HG02678 (cell line): ENCODE results near the gene PDE8B.

Experiments
- ATAC-seq: cut with Tn5 transposase; IDR thresholded peaks from one replicate; pipeline ENCODE4 v1.9.1; 2021; ENCODE audit warnings: mild to moderate bottlenecking, moderate library complexity; ENCODE audit not compliant: unreplicated experiment

The PDE8B gene, protein sequence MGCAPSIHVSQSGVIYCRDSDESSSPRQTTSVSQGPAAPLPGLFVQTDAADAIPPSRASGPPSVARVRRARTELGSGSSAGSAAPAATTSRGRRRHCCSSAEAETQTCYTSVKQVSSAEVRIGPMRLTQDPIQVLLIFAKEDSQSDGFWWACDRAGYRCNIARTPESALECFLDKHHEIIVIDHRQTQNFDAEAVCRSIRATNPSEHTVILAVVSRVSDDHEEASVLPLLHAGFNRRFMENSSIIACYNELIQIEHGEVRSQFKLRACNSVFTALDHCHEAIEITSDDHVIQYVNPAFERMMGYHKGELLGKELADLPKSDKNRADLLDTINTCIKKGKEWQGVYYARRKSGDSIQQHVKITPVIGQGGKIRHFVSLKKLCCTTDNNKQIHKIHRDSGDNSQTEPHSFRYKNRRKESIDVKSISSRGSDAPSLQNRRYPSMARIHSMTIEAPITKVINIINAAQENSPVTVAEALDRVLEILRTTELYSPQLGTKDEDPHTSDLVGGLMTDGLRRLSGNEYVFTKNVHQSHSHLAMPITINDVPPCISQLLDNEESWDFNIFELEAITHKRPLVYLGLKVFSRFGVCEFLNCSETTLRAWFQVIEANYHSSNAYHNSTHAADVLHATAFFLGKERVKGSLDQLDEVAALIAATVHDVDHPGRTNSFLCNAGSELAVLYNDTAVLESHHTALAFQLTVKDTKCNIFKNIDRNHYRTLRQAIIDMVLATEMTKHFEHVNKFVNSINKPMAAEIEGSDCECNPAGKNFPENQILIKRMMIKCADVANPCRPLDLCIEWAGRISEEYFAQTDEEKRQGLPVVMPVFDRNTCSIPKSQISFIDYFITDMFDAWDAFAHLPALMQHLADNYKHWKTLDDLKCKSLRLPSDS

DNA sequence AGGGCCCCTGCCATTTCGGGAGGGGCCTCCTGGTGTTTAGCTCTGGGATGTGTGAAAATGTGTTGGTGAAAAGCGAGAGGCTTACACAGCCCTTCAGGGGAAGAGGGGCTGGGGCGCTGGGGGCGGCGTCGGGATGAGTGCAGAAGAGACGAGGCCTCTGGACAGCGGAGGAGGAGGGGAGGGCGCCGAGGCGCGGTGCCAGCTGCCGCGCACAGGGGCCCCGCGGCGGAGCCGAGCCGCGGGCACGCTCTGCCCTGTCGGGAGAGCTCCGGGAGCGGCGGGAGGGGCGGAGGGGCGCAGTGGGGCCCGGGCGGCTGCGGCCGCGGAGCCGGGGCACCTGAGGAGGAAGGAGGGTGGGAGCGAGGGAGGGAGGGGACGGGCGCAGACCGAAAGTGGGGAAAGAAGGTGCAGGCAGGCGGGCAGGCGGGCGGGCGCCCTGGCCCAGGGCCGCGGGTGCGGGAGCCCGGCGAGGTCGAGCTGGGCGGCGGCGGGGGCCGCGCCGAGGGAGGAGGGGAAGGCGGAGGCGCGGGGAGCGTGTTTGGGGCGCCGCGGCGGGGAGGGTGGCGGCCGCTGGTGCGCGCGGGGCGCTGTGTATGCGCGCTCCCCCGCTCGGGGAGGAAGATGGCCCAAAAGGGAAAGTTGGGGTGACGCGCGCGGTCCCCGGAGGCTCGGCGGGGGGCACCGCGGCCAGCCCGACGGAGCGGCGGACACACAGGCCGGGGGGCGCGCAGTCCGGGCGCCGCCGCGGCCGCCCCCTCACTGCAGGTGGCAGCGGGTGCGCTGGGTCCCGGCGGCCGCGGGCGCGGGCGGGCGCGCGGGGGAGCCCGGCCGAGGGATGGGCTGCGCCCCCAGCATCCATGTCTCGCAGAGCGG, at the start of gene PDE8B:
PDE8B (plus strand) TSS at position 590 of the 873 bp plus-strand sequence; CDS start at position 836, 246 bp downstream.
- no peak for ATAC-seq

DNA sequence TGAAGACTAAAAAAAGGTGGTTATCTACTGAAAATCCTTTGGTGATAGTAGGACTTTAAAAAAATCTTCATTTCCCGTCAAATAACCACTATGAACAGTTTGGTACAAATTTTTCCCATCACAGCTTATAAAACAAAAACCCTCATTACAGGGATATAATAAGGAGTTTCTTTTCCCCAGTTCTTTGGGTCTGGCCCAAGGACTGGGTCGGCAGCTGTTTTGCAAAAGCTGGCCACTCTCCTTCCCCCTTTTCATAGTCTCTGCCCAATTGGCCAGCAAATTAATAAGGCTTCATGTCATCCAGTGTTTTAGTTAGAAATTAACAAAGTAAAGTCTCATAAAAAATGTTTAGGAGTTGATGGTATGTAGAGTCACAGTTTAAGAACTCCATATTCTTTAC, 47.0 kb upstream of the PDE8B start:
- no peak for ATAC-seq

DNA sequence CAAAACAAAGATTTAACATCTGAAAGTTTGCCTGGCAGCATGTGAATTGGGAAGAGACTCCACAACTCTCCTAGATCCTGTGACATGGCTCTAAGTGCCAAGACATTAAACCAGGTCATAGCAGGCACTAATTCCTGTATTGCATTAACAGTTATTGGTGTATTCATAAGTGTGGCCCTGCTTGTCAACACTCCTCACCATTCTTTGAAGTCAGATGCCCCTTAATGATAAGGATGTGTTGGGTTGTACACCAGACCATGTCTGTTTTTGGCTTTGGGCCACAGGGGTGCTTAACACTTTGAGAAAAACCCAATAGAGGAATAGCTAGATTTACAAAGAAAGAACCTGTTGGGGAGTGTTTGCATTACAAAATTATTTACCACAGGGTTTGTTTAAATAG, 43.4 kb upstream of the PDE8B start:
- no peak for ATAC-seq

DNA sequence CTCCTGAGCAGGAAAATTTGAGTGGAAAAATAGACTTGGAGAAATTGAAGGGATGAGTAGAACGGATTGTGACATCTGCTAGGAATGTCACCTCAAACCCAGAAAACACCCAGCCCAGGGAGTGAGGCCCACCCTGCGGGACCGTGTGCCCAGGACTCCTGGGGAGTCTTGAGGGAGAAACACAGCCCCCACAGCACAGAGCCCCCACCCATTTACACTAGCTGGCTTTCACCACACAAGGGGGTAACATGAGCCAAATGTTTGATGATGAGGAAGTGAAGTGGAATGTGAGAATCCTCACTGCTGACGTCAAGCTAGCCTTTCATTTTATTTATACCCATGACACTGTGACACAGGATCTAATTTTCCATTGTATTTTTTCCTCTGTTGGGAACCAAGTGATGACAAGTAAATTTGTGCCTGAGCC, 42.8 kb upstream of the PDE8B start:
- ATAC-seq: no peak

DNA sequence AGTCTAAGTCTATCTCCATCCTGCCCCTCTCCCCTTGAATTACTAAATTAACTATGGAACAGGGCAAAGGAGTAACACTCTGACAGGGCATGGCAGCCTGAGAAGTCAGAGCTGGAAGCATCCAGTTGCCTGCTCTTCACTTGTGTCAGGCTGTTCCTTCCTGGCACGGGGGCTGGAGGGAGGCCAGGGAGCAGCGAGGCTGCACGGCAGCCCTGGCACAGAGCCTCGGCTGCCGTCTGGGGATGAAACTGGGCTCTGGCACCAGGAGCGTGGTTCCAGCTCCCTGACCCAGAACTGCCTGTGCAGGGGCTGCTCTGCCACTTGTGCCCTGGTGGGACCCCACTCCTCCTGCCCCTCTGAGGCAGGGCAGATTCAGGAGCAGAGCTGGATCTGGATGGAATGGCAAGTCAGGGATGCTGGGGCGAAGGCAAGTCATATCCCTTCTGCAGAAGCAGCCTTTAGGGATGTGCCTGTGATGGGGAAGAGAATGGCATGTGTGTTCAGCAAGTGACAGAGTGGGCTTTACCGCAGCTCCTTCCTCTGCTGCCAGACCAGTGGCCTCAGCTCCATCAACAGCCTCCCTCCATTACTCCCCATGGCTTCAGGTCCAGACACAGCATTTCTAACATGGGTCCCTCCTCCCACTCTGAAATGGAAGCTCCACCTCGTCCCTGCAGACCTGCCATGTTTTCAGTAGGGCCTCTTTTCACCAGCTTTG, 42.2 kb upstream of the PDE8B start:
- no peak for ATAC-seq

DNA sequence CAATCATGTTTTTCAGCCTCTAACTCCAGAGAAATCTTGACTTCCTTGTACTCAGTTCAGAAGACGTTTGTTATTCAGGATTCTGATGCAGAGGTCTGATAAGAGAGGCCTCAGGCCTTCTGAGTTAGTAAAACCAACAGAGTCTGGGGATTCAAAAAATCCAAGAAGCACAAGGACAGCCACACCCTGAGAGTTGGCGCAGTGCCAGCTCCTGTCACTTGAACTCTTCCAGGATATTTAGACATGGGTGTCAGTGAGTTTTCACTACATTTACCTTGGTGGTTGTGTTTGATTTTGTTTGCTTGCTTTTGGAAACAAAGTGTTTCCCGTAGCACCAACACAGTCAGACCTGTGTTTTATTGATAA, 41.6 kb upstream of the PDE8B start:
- ATAC-seq: no peak

DNA sequence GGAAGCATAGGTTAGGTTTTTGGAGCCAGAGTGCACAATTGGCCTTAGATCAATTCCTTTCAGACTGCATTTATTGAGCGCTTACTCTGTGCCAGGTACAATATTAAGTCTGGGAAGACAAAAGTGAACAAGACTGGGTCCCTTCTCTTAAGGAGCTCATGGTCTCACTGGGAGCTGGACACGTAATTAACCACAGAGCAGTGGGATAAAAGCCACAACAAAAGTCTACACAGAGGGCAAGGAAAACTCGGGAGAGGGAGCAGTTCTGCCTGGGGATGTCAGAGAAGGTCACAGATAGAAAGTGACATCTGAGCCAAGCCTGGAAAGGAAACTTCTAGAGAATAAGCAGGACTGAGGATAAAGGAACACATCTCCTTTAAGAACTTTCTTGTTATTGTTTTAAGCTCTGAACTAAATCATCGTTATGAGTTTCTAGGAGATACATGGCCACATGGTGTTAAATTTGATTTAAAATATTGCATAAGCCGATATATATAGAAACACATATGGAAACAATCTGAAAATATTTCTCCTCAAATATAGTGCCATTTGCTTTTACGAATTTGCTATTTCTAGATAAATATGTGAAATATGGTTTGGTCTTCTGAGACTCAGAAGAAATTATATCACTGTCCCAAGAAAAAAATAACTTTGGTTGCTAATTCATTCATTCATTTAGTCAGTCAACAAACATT, 40.1 kb upstream of the PDE8B start:
- ATAC-seq: no peak

DNA sequence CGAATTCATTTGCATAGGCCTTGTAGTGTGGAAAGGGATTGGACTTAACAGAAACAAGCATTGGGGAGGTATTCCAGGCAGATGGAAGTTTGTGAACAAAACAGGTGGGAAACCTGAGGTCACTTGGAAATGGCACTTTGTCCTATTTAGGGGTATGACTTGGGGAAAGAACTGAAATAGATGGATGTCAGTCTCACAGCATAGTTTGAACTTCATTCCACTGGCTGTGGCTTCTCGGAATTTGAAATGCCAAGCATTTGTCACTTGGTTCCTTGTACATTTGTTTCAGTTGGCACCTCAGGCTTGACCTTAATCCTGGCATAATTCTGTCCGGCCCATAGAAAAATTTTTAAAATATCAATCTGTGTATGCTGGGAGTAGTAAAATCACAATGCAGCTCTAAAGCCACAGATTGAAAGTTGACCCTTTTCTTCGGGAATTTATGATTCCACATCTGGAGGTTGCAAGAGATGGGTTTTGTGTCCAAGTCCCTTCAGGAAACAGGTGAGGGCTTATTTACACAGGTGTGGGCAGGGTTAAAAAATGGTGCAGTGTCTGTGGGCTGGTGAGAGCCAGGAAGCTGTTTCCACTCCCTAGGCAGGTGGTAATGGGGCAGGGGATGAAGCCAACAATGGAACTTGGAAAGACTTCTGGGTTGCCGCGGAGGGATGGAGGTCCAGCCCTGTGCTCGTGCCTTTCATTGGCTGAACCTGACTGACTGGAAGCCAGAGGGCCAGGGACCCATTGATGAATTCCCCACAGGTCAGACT, 39.2 kb upstream of the PDE8B start:
- no peak for ATAC-seq

DNA sequence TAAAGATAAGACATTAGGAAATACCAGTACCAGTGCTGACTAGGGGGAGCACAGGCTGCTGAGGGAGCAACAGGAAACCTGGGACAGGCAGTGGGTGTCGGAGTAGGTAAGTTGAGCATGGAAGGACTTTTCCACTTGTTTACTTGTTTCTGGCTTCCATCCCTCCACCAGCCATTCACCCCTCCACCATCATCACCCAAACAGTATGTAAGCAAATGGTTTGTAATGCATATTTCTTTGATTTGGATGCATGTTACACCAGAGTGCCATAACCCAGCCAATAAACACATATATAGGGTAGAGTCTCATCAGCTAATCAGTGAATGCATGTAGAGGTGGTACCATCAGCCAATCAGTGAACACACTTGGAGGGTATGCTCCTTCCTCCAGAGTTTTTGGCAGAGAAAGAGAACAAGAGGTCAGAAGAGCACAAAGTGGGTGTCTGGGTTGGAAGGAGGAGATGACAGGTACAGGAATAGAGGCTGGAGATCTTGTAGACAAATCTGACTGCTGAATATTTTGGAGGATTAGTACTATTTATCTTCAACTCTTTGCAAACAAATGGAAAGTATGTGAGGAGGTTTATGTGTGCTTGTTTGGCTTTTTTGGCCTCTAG, 37.7 kb upstream of the PDE8B start:
- ATAC-seq: no peak

DNA sequence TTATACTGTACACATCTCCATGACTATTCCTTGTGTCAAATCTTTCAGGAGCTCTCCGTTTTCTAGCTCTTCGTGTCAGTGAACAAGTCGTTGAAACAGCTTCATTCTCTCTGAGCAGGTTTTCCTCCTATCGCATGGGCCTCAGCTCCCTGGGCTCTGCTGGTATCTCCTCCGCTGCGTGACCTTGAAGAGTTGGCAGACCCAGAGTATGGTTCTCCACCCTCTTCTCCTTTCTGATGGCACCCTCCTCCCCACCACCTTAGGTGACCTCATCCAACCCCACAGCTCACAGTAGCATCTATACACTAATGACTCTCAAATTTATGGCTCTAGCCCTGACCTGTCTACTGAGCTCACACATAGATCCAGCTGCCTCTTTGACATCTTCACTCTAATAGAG, 36.0 kb upstream of the PDE8B start:
- no peak for ATAC-seq

DNA sequence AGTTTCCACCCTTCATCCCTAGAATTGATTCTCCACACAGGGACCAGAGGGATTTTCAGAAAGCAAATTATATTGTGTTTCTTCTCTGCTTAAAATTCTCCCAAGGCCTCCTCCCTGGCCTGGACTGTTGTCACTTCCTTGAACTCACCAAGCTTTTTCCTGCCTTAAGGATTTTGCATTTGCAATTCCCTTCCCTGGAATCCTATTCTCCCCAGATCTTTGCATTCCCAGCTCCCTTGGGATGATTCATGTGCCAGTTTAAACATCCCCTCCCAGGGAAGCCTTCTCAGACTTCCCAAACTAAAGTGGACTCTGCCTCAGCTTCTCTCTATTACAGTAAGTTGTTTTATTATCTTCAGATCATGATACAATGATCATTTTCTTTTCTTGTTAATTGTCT, 35.2 kb upstream of the PDE8B start:
- ATAC-seq: no peak

DNA sequence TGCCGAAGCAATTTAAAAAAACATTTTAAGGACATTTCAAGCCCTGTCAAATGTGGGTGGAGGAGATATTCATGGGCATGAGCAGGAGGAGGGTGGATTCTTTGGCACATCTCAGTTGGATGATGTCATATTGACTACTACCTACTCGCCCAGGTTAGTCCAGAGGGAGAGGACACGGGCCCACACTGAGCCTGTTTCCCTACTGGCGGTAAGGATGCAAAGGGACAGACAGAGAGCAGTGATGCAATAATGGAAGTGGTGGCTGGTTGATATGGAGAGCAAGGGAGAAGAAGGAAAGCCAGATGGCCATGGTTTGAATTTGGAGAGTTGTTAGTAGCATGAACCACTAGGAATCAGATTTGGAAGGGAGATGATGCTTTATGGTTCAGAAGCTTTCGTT, 34.1 kb upstream of the PDE8B start:
- no peak for ATAC-seq

DNA sequence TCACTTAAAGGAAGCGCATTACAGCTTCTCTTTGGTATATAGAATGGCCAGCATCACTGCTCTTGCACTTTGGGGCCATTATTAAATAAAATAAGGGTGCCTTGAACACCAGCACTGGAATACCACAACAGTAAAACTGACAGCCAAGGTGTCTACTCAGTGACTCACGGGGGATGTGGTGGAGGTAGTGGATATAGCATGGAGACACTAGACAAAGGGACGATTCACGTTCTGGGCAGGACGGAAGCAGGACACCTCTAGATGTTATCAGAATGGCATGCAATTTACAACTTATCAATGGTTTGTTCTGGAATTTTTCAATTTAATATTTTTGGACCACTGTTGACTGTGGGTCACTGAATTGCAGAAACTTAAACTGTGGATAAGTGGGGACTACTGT, 32.9 kb upstream of the PDE8B start:
- ATAC-seq: no peak

DNA sequence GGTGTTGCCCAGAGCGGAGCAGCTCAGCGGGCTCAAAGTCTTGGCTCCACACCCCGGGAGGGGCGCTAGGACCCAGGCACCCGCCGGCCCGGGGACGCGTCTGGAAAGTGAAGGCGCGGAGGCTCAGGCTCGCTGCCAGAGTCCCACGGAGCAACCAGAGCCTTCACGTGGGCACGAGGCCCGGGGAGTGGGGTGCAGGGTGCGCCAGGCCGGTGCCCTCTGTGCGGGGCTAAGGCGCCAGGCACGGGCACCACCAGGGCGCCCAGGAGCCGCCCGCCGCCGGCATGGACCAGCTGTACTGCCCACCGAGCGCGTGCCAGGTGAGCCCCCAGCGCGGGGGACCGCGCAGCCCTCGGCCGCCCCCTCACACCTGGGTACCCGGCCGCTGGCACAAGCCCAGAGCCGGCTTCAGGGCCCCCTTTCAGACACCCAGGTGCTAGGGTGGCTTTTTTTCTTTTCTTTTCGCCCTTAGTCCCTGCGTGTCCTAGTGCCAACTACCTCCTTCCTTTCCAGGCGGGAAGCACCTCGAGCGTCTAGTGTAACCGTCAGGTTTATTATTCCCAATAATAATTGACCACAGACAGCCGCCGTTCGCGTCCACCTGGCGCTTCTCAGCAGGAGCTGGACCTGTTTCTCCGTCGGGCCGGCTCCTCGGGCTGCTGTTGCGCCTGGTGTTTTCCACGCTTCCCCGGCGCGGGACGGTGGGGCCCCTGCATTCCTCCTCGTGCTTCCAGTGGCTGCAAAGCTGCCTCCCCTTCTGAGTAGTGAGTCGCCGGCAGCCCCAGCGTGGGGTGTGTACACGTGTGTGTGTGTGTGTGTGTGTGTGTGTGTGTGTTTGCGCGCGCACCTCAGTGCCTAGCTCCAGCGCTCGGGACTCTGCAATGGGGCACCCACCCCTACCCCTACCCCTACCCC, 30.1 kb upstream of the PDE8B start:
- ATAC-seq: no peak

DNA sequence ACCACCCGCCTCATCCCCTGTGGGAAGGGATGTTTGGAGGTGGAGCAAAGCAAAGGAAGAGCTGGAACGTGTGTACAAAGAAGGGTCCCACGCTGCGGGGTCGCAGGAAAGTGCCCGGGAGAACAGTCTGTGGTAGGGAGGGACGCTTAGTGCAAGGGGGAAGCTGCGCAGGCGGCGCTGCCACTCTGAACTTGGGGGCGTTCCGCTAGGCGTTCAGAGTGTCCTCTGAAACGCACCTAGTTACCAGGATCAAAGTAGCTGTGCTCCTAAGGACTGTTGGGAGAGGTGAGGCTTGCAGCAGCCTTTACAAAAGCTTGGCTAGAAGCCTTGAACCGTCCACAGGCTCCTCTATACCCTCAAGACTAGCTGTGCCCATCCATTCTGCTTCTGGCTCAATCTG, 29.3 kb upstream of the PDE8B start:
- no peak for ATAC-seq

DNA sequence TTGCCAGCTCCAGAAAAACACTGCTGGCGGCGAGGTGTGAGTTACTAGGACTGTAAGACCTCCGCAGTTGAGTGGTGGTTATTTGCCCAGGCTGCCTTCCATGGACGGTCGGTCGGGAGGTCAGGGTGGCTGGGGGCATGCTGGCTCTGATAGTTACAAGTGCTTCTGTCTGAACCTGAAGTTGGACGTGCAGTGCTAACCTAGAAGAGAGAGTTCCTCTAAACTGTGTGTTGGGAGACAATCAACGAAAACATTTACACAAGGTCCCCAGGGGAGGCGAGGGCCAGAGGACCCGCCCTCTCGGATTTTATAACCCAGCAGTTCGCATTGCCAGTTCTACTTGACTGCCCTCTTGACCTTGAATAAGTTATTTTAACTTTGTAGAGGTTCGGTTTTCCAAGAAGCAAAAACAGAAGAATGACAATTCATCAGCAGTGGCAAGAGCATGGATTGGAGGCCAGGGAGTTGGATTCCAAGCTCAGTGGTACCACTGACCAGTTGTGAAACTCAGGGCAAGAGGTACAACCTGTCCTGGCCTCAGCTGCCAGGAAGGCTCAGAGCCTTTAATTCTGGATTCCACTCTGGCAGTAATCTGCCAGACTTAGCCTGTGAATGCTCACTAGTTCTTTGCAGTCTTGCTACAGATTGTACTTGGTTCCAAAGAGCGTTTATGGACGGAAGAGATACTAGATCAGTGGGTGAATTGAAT, 28.7 kb upstream of the PDE8B start:
- no peak for ATAC-seq

DNA sequence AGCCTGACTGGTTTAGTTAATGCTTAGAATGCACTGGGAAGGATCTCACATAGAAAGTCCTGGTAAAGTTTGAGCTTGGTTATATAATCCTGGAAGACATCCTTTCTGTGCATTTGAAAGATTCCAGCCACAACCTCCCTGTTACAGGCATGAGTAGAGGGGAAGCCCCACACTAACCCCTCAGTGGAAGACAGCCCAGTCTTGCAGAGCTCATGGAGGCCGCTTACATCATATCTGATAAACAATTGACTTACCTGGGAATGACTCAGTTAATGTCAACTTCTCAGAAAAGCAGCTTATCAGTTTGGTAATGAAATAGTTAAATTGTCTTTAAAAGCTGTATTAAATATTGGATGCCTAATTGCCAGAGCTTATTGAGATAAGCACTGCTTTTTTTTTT, 28.1 kb upstream of the PDE8B start:
- ATAC-seq: no peak
